ENCODE data around the gene CCDC34.

CCDC34 gene

GRCh38 chr11:27372164-27372563, 9.1 kb upstream of the CCDC34 start:
- Histone ChIP-seq H3K27me3 (no peaks in the 10 kb centered on the region), H3K36me3 (peaks cover 35 to 67% (median 54%) of the 10 kb centered on the region in 3 donors), H3K4me1 (no peaks in the 10 kb centered on the region), H3K27ac (no peak overlapping the region), H3K9me3 (no peaks in the 10 kb centered on the region), H3K4me3 (no peak overlapping the region)
- TF ChIP-seq CTCF (IDR thresholded peaks at IDR 0.05), result no peak
- no peak for DNase-seq
- intact Hi-C loops (cut with DNase I; ENCODE audit: low total_unique reads), result no loop called here

DNA sequence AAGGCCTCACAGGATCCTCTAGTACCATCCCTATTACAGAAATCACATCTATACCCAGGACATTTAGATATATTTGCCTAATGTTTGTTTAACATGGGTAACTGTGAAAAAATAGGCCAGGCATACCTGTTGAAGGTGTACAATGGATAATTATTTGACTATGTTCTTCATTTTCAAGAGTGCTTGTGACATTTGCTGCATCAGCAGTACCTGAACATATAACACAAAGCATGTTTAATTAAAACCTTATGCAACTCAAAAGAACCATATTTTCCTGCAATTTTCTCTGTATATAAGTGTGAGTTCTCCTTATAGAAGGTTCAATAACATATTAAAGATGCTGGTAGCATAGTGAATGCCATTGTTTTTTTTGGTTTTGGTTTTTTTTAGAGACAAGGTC, 8.5 kb upstream of the CCDC34 start:
- Histone ChIP-seq H3K4me1 (no peaks in the 10 kb centered on the region), H3K4me3 (no peak overlapping the region), H3K36me3 (peaks cover 35 to 67% (median 48%) of the 10 kb centered on the region in 3 donors), H3K27me3 (no peaks in the 10 kb centered on the region), H3K27ac (no peak overlapping the region), H3K9me3 (no peaks in the 10 kb centered on the region)
- intact Hi-C loops (cut with DNase I; ENCODE audit: low total_unique reads), result no loop called here
- no peak for TF ChIP-seq CTCF (IDR thresholded peaks at IDR 0.05)
- no peak for DNase-seq

DNA sequence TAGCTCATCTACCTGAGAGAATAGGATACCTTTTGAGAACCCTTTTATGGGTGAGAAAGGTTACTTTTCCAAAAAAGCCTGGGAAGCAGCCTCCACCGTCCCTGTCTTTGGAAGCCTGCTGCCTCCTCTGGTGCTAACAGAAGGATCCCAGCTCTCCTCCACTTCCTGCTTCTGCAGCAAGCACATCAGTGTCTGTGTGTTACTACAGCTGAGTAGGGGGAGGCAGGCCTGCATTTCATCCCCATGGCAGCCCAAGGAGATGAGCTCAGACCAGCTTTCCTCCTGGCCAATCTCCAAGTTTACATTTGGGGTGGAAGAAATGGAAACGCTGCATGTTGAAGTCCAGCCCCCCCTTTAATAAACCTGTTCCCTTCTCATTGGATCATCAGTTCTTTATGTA, 7.4 kb upstream of the CCDC34 start:
- H3K27ac ChIP-seq, result no peak overlapping the region
- peaks cover 30 to 62% (median 42%) of the 10 kb centered on the region in 3 donors for H3K36me3 ChIP-seq
- no peaks in the 10 kb centered on the region for H3K27me3 ChIP-seq
- intact Hi-C loops (cut with DNase I; ENCODE audit: low total_unique reads), result no loop called here
- DNase-seq, result no peak
- no peak for TF ChIP-seq CTCF (IDR thresholded peaks at IDR 0.05)
- no peak overlapping the region for H3K4me3 ChIP-seq
- H3K4me1 ChIP-seq, result no peaks in the 10 kb centered on the region
- no peaks in the 10 kb centered on the region for H3K9me3 ChIP-seq

DNA sequence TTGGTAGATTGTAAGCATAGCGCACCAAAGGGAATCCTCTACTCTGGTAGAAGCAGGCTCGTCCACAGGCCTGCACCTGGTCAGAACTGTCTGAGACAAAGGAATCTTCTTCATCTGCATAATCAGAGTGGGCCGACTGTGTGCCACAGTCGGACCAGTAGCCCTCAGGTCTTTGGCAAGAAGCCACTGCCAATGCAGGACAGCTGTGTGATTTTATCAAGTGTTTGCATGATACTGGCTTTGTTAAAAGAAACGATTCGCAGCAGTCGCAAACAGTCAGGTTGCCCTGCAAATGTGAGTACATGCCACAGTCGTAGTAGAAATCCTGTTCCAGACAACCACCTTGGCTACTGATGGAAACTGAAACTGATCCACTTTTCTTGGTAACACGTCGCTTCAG, 4.9 kb upstream of the CCDC34 start:
- Histone ChIP-seq H3K27ac (no peak overlapping the region), H3K27me3 (no peaks in the 10 kb centered on the region), H3K4me1 (peaks cover 0 to 9% (median 6%) of the 10 kb centered on the region in 4 donors), H3K36me3 (peaks cover 14 to 43% (median 26%) of the 10 kb centered on the region in 3 donors), H3K9me3 (no peaks in the 10 kb centered on the region), H3K4me3 (no peak overlapping the region)
- no peak for DNase-seq
- intact Hi-C loops (cut with DNase I; ENCODE audit: low total_unique reads), result loop anchor here (10.0 kb wide), 1 partner anchor 107 kb away; the partner anchor contains the start of gene LGR4
- TF ChIP-seq CTCF (IDR thresholded peaks at IDR 0.05), result no peak

- Histone ChIP-seq H3K4me3 (peak overlapping the region; percentile 75 to 90), H3K9me3 (no peaks in the 10 kb centered on the region), H3K27me3 (no peaks in the 10 kb centered on the region), H3K27ac (peak overlapping the region; percentile 49 to 67), H3K4me1 (peaks cover 0 to 18% (median 10%) of the 10 kb centered on the region in 4 donors), H3K36me3 (peaks cover 7 to 11% (median 7%) of the 10 kb centered on the region in 3 donors)
- DNase-seq, result no peak
- intact Hi-C loops (cut with DNase I; ENCODE audit: low total_unique reads), result loop anchor here (10.0 kb wide), 1 partner anchor 111 kb away; the partner anchor contains the start of gene LGR4
- no peak for TF ChIP-seq CTCF (IDR thresholded peaks at IDR 0.05)
Observed at GRCh38 chr11:27363576-27364117, 632 bp upstream of the CCDC34 start.

All from tibial artery (tissue), 4 donors.